Posterior vena cava (tissue), 2 donors: ENCODE data around the gene ASXL1. TPM values are rescaled to one million over a fixed set of nuclear protein-coding genes. Genes with fewer than 3 reads are reported as not detected.

Experiments
- DNase-seq: peaks from one replicate; pipeline ENCODE4 v3.0.0-alpha.2; 2020; ENCODE audit warnings: low spot score
- intact Hi-C, 2 donors: fragments of 100-400 bp; cut with DNase I; formaldehyde crosslinking; loops; one replicate each; pipeline versions ENCODE4 v1.14.1 to v1.14.2; 2022 to 2023
- total RNA-seq, 2 donors: library from RNA; stranded (reverse); fragmentation: NEBNext Ultra II Directional; extraction: Animal tissue kit (Norgen Biotek cat#: 25700); gene quantifications; one replicate each; pipeline ENCODE4 v1.2.1, GENCODE V29; 2021
- donor health status: DM: yes; HTN: yes; CAD: no.
- donor health status: DM: yes; HTN: yes; CAD: no.

The ASXL1 gene
- total RNA-seq, 2 donors from 2014 or later, result 61.5 to 62.8 TPM

GRCh38 chr20:32433311-32434021 lies 75.3 kb downstream of the ASXL1 start:
- intact Hi-C loops, result no loop called here
- peak; percentile 82 for DNase-seq

DNA sequence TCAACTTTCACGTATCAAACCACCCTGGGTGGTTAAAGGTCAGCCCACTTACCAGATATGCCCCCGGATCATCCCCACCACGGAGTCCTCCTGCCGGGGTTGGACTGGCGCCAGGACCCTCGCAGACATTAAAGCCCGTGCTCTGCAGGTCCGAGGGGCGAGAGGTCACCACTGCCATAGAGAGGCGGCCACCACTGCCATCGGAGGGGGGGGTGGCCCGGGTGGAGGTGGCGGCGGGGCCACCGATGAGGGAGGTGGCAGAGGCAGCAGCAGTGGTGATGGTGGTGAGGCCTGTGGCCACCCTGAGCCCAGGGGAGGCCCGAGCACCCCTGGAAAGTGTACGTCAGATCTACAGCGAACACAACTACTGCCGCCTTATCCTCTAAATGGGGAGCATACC lies 76.3 kb downstream of the ASXL1 start:
- intact Hi-C loops, result no loop called here
- DNase-seq, result no peak

- intact Hi-C loops, result no loop called here
- no peak for DNase-seq
These were observed 77.4 kb downstream of the ASXL1 start for GRCh38 chr20:32435449-32436107.

DNA sequence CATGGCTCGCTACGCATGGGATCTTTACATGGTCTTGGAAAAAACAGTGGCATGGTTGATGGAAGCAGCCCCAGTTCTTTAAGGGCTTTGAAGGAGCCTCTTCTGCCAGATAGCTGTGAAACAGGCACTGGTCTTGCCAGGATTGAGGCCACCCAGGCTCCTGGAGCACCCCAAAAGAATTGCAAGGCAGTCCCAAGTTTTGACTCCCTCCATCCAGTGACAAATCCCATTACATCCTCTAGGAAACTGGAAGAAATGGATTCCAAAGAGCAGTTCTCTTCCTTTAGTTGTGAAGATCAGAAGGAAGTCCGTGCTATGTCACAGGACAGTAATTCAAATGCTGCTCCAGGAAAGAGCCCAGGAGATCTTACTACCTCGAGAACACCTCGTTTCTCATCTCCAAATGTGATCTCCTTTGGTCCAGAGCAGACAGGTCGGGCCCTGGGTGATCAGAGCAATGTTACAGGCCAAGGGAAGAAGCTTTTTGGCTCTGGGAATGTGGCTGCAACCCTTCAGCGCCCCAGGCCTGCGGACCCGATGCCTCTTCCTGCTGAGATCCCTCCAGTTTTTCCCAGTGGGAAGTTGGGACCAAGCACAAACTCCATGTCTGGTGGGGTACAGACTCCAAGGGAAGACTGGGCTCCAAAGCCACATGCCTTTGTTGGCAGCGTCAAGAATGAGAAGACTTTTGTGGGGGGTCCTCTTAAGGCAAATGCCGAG lies 78.2 kb downstream of the ASXL1 start:
- intact Hi-C loops, result no loop called here
- no peak for DNase-seq

- no peak for DNase-seq
- intact Hi-C loops, result no loop called here
These were observed 78.8 kb downstream of the ASXL1 start for GRCh38 chr20:32436968-32437367.

- intact Hi-C loops, result no loop called here
- DNase-seq, result no peak
These were observed 79.4 kb downstream of the ASXL1 start for GRCh38 chr20:32437391-32438074.

DNA sequence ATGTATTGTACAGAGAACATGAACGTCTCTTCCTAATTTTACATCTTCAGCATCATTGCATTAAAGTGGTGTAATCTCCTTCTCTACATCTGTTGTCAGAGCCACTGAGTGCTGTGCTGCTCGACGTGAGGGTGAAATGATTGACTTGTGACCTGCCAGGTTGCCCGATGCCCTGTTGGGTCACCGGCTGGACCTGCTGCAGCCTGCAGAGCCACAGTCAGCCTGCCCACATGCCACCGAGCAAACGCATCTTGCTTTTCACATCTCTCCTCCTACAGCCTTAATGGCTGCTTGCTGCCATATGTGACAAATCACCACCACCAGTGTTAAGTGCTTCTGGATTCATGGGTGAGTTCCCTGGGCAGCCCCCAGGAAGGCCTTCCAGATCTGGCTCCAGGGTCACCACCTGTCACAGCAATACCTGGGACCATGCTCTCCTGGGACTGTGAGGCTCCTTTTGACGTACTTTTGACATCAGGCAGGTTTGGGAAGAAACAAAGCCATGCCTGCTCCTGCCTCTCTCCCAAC lies 80.3 kb downstream of the ASXL1 start:
- no peak for DNase-seq
- intact Hi-C loops, result no loop called here

- intact Hi-C loops, result no loop called here
- no peak for DNase-seq
These were observed 81.2 kb downstream of the ASXL1 start for GRCh38 chr20:32439132-32439829.

DNA sequence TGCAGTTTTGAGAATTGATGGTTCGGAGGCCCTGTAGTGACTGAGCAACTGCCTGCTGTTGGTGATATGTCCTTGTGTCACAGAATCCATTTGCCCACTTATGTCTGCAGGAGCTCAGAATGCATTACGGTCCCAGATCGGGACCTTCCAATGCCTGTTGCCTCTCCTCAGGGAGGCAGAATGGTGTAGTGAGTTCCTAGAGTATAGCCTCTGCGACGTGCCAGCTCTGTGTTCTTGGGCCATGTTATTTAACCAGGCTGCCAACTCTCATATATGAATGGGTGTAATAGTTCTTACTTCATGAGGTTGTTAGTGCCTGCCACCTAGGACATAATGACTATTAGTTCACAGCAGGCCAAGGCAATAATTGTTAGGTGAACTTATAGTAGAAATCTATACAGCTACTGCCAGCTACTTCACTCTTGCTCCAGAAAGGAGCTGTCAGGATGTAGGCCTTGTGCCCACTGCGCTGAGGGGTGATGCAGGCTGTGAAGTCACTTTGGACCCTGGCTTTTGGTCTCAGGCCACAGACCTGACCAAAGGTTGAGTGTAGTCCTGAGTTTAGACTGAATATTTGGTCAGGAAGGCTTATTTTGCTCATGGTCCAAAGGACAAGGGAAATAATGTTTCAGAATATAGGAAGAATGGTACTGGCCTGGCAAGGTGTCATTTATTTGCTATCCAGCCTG lies 82.1 kb downstream of the ASXL1 start:
- no peak for DNase-seq
- intact Hi-C loops, result no loop called here

DNA sequence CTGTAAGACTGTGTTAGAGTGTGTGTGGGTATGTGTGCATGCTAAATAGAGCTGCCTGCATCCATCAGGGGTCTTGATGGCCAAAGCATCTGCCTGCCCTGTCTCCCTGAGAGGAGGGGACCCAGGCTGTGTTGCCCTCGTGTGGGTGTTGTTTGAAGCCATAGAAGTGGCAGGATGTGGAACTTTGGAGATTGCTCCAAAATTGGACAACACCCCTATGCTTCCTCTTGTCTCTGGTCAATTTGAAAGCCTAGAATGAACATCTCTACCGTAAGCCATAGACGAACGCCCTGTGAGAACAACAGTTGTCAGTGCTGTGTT lies 82.6 kb downstream of the ASXL1 start:
- no peak for DNase-seq
- intact Hi-C loops, result no loop called here

DNA sequence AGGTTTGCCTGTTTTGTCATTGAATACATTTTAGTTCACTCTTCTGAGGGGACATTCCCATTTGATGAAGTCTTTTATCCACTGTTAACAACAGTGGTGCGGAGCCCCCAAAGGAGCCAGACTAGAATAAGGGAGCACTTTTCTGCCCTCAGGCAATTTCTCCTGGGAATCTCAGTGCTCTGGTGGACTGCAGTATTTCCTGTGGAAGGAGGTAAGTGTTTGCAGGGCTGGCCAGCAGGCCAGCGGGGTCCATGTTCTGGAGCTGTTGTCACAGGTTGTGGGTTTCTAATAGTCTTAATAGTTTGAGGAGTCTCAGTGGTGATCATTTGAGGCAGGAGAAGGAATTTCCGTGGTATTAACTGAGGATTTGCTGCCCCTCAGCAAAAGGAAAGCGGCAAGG lies 83.5 kb downstream of the ASXL1 start:
- intact Hi-C loops, result no loop called here
- DNase-seq, result peak; percentile 19

- DNase-seq, result no peak
- intact Hi-C loops, result no loop called here
These were observed 84.7 kb downstream of the ASXL1 start for GRCh38 chr20:32442630-32443373.

GRCh38 chr20:32443386-32443974 lies 85.3 kb downstream of the ASXL1 start:
- peak; percentile 6 for DNase-seq
- intact Hi-C loops, result no loop called here

DNA sequence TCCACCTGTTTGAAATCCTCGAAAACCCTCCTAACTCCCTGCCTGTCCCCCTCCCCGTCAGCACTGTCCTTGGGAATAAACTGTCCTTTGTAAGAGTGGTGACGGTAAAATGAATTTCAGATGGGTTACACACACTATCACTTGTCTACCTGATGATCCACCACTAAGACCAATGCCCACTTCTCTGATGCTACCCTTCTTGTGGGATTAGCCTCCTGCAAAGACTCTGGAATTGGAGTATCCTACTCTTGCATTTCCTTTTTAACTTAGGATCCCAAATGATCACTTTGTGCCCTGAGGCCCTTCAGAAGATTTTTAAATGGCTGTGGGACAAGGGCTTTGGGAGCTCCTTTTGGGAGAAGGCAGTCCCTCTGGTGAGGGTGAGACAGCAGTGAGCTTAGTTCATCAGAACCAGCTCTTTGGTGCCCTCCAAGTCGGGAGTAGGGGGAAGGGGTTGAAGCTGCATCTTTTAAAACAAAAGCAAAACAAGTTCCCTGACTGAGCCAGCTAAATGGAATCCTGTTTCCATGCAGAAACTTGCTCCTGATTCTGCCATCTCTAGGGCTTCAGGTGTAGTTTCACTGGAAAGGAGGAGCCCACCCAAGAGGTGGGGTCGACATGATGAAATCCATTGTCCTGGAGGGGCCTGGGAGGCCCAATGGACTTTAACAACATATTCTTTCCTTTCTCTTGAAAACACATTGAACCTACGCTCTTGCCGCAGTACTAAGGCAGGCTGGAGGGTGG lies 86.5 kb downstream of the ASXL1 start:
- intact Hi-C loops, result no loop called here
- DNase-seq, result peak; percentile 12

DNA sequence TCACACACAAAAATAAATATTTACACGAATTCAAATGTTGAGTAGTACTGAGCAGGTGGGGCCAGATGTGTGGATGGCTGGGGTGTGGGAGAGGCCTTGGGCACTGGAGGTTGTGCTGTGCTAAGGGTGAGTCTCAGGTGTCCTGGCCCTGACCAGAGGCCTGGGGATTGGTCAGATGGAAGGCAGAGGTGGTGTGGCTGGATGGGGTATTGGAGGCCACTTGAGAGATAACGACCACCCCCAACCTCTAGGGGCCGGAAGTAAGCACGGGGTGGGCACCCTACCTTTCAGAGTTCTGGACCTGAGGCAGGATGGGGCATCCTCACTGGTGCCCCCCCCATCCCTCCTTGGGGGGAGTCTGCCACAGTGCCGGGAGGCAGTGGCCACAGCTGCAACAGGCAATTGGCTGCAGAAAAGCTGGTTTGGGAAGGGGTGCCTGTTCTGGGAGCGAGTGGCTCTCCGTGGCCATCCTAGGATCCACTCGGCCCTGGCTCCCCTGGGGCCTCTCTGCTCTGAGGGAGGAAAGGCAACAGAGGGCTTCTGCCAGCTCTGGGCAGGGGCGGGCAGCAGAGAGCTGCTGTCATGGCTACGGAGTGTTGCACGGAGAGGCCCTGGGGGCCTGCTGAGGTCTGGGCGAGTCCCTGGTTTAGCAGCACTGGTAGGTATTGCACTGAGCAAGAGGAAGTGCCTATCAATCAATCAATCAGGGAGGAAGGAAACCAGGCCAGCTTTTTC lies 87.6 kb downstream of the ASXL1 start:
- intact Hi-C loops, result no loop called here
- DNase-seq, result peak; percentile 72

GRCh38 chr20:32446301-32447100 lies 88.4 kb downstream of the ASXL1 start:
- intact Hi-C loops, result no loop called here
- DNase-seq, result peak; percentile 76
